NCI-H2029 treated with DMSO at 0.1 percent for 48 hours (cell line): ENCODE results near the gene STAMBPL1.
"Not testable (repeated sequence)": the region's sequence is repeated elsewhere in the genome, so short reads cannot be mapped to it uniquely, and the experiment has no call there.

Source experiments
- DNase-seq: peaks from one replicate; lab custom pipeline; 2025; lab: John Stamatoyannopoulos, UW

STAMBPL1 gene

DNA sequence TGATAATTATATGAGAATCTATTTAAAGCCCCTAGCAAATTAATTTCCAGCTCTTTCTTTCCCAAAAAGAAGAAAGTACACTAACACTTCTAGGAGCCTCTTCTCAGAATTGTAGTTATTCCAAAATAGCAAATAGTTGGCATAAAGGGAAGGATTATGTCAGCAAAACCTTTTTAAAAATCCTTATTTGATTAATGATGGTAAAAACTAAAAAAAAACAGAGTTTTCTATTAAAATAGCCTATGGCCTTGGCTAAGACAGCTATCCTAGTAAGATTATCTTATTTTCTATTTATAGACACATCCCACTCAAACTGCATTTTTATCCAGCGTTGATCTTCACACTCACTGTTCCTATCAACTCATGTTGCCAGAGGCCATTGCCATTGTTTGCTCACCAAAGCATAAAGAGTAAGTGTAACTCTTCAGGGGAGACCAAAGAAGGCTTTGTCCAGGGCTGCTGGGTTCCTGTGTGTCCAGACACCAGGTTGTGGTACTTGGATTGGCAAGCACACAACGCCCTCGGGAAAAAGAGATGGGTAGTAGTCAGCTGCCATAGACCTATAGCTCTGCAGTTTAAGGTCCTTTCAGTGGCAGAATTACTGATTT is 41.0 kb downstream of the STAMBPL1 start:
- no peak for DNase-seq

DNA sequence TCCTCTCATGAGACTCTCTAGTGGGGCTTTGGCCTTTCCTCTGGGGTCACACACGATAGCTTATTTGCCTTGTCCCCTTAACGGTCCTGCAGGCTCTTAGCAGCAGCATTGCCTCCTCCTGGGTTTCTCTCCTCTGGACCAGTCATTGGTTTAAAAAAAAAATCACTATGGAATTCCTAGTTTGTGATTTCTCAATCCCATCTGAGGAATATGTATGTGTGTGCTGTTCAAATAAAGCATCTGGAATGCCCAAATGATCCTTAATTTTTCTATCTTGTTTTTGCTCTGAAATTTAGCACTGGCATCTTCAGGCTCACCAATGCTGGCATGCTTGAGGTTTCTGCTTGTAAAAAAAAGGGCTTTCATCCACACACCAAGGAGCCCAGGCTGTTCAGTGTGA is 42.0 kb downstream of the STAMBPL1 start:
- no peak for DNase-seq

DNA sequence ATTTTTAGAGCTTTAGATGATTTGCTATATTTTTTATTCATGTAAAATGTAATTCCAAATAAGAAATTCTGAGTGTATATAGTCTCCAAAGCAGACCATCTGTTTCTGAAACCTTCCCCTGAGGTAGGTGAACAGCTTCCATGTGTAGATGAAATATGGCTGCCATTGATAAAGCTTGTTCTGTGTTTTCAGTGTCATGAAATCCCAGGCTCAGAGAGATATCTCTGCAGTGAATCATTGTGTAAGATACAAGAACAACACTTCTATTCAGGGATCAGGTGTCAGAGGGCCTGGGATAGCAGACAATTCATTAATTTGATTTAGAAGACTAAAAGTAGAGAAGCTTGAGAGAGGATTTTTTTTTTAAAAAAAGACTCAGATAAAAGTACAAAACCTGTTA is 43.5 kb downstream of the STAMBPL1 start:
- no peak for DNase-seq

DNA sequence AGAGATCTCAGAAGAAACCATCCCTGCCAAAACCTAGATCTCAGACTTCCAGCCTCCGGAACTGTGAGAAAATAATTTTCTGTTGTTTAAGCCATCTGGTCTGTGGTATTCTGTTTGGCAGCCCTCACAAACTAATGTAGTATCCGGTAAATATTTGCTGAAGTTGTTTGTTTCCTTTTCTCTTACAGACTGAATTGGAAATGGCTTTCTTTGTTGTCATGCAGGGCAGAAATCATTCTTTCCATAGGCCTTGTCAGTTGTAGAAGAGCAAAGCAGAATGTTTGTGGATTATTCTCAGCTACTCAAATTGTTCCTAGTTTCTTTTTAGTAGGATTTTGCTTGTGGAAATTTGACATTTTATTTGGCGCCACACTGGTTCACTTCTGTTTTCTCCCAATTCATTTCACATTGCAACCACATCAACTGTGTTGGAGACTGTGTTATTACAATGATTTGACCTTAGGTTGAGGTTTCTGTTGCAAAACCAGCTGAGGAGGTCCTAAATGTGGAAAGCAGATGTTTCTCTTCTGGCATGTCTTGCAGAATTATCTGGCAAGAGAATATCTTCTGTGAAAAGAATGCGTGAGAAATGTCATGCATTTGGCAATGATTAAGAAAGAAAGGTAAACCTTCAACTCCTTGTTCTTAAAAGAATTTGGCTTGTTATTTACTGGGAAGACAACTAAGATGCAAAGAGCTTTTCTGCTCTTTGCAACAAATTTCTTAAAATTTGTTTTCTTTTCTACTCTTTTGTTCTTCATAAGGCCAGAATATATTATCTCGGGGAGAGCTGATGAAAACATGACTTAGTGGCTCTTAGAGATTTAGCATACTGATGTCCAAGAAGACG is 46.7 kb downstream of the STAMBPL1 start:
- DNase-seq, result peak; percentile 5

DNA sequence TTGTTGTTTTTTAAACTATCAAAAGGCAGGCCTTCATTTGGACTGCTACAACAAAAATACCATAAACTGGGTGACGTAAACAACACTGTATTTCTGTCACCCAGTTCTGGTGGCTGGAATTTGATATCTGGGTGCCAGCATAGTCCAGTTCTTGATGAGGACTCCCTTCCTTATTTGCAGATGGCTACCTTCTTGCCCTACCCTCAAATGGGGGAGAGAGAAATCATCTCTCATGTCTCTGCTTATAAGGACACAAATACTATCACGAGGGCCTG is 47.3 kb downstream of the STAMBPL1 start:
- no peak for DNase-seq

DNA sequence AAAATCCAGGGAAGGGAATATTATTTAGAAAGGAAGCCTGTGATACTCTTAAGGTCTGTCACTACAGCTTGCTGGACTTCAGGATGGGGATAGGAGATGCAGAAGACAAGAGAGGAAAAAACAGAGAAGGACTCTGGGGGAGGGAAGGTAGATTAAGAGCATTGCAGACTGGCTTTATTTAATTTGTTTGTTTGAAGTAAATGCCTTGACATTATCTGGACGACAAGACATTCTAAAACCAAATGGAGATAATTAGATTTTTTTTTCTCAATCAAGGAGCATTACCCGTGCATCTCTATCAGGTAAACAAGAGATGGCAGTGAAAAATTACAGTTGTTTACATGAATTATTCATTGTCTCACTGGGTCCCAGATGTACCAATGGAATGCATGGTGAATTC is 48.2 kb downstream of the STAMBPL1 start:
- no peak for DNase-seq

DNA sequence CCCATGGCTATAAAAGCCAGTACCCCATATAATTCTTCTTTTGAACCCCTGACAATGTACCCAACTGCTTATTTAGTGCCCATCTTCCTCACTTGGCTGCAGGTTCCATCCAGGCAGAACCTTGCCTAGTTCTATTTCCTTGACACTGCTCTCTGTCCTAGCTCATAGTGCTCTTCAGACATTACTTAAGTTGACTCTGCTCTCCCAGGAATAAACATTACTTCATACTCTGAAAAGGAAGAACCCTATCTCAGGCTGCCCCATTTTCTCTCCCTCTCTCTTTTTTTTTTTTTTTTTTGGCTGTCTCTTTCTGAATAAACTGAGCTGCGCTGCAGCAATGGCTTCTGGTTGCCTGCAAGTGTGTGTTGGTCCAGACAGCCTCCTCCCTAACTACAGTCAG is 51.5 kb downstream of the STAMBPL1 start:
- no peak for DNase-seq

DNA sequence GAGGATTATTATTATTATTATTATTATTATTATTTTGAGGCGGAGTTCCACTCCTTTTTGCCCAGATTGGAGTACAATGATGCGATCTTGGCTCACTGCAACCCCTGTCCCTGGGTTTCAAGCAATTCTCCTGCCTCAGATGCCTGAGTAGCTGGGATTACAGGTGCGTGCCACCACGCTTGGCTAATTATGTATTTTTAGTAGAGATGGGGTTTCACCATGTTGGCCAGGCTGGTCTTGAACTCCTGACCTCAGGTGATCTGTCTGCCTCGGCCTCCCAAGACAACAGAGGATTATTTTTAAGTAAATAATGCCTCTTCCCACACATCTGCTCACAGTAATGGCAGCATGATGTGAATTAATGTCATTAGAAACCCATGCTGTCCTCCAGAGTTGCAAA is 52.0 kb downstream of the STAMBPL1 start:
- DNase-seq, result not testable (repeated sequence)

DNA sequence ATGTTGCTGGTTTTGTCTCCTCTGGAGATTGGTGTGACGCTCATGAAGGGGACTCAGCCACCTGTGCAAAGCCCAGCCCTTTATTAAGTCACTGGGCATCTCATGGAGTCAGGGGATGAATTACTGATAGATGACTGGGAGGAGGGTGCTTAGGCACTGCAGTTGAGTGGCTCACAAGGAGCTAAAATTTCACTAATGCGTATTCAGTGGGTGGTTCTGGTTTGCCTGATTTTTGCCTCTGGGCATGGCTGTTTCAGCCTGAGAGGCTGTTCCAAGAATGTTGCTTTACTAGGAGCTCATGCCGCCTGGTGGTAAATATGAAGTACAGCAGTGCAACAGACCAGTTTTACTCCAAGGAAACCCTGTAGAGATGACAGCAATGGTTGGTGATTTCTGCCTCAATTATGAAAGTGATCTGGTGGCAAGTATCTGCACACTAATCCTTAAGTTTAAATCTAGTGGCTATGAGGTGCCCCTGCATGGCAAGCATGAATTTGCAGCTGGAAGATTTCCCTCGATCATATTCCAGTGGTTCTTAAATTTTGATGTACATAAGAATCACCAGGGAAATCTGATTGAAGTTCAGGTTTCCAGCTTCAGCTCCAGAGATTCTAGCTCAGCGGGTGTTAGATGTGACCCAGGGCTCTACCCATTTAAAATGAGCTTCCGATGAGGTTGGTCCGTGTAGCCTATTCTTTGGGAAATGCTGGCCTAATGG is 52.7 kb downstream of the STAMBPL1 start:
- peak; percentile 58 for DNase-seq

DNA sequence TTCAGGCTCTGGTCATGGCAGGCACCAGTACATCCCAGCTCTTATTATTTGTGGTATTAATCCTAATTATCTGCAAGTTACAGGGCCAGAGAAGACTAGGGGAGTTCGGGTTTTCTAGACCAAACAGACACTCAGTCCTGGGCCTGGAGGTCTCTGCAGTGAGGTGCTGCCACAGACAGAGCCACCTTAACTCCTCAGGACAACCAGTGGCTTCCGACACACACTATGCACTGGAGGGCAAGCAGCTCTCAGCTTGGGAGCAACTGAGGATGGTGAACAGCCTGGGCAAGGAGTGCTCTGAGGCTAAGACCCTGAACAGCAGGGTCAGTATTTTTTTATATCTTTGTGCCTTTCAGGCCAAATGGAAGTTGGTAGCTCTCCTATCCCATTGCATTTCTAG is 53.5 kb downstream of the STAMBPL1 start:
- no peak for DNase-seq

DNA sequence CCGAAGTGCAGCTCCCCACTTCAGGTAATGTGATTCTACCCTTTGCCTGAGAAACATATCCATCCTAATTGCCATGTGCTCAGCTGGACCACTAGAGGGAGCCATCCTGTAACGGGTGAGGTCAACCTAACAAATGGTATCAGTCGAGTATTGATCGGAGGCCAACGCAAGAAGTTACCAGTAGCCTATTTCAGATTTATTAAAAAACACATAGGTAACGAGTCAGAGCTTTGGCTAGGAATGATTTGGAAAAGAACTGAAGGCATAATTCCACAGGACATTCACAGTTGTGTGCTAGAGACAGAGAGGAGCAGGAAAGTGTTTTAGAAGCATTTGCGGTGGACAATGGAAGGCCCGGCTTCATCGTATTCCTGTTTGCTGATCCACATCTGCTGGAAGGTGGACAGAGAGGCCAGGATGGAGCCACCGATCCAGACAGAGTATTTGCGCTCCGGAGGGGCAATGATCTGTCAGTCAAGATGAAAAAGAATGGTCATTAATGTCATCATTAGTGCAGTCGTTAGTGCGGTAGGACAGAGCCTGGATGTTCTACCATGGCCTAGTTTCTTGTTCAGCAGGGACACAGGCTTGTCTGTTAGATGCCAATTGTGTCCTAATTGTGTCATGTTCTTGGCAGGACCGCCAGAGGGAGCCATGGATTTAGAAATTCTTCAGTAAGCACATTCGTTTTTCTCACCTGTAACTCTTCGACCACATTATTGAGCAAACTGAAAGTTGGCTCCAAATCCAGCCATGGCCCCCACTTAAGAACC is 55.0 kb downstream of the STAMBPL1 start:
- peak; percentile 69 for DNase-seq

DNA sequence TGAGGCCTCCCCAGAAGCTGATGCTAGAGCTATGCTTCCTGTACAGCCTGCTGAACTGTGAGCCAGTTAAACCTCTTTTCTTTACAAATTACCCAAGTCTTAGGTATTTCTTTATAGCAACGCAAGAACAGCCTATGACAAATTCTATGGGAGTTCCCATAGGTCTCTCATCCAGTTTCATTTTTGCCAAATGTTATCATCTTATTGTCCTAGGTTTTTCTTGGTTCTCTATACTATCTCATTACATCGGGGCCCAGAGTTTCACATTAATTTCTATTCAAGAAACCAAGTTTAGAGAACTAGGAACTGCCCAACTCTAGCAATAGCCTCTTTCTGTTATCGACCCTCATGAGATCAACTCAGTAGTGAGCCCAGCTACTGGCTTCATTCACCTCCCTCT is 56.6 kb downstream of the STAMBPL1 start:
- DNase-seq, result no peak

DNA sequence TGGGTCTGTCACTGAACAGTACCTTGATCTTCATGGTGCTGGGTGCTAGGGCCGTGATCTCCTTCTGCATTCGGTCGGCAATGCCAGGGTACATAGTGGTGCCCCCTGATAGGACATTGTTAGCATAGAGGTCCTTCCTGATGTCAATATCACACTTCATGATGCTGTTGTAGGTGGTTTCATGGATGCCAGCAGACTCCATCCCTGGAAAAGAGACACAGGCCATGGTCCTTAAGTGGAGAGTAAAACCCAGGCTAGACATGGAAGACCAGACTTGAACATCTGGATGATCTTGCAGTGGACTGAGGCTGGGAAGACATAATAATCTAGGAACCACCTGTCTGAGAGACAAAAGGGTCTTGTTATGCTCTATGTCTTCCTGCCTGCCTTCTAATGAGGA is 58.0 kb downstream of the STAMBPL1 start:
- DNase-seq, result no peak

DNA sequence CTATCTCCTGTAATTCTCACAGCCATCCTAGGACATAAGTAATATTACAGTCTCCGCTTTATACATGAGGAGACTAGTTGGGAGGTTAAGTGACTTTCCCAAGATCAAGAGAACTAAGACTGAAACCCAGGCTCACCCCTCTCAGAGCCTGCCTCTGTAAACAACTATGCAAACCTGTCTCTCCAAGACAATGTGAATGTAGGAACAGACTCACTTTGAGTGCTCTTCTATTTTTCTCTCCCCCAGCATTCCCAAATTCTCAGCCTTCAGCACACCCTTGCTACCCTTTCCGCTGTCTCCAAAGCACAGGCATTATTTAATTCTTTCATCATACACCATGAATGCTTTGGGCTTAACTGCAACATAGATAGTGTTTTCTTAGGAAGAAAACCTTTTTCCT is 58.9 kb downstream of the STAMBPL1 start:
- no peak for DNase-seq

DNA sequence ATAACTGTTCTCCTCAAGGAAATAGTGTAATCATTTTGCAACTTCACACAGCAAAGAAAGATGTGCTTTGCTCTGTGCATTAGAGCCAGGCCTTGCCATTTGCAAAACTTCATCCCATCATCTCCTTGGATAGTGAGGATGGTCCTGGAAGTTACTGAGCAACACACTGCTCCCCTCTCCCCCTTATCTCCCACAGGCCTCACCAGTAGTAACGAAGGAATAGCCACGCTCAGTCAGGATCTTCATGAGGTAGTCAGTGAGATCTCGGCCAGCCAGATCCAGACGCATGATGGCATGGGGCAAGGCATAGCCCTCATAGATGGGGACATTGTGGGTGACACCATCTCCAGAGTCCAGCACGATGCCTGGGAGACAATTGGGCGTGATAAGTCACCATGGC is 61.0 kb downstream of the STAMBPL1 start:
- DNase-seq, result no peak

DNA sequence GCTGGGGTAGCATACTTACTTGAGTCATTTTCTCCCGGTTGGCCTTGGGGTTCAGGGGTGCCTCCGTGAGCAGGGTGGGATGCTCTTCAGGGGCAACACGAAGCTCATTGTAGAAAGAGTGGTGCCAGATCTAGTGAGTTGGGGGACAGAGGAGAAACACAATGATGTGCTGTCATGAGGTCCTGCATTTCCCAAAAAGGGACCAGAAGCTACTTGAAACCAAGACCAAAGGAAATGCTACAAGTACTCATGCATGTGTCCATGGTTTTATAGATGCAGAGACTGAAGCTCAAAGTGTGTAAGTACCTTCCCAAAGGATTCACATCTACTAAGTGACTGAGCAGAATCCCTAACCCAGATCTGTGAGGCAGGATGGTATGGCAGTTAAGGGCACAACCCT is 63.7 kb downstream of the STAMBPL1 start:
- DNase-seq, result no peak

DNA sequence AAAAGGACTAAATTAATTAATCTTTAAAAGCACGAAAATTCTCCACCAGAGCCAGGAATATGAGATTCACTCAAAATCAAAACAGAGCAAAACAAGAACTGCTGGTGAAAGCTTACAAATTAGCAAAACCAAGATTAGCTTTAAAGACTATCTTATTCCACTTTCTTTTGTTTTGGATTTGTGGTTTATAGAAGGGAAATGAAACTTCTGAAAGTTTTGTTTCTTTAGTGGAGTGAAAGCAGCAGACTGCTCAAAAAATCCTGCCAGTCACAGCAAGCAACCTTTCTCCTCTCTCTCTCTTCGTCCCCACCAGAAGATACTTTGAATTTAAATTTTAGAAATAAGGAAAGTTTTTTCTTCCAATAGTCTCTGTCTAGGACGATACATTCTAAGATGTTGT is 64.8 kb downstream of the STAMBPL1 start:
- no peak for DNase-seq

DNA sequence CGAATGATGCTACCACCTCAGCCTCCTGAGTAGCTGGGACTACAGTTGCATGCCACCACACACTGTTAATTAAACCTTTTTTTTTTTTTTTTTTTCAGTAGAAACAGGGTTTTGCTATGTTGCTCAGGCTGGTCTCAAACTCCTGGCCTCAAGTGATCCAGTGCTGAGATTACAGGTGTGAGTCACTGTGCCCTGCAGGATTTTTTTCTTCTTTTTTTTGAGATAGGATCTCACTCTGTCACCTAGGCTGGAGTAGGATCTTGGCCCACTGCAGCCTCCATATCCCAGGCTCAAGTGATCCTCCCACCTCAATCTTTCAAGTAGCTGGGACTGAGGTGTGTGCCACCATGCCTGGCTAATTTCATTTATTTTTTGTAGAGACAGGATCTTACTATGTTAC is 66.2 kb downstream of the STAMBPL1 start:
- DNase-seq, result no peak

DNA sequence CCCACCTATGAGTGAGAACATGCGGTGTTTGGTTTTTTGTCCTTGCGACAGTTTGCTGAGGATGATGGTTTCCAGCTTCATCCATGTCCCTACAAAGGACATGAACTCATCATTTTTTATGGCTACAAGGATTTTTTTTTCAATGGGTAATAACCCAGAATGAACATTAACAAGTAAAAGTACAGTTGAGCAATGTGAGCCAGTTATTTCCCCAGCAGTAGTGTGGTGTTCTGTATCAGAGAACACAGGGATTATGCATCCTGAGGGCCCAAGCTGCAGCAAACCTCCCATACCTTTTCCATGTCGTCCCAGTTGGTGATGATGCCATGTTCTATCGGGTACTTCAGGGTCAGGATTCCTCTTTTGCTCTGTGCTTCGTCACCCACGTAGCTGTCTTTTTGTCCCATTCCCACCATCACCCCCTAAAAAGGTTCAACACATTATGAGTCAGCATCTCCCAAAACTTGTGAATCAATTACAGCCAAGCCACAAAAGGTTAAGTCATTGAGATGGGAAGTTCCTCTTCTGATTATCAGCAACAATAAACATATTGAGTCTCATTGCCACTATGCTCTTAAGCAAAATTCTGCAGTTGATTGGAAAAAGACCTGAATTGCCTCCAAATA is 67.0 kb downstream of the STAMBPL1 start:
- no peak for DNase-seq

DNA sequence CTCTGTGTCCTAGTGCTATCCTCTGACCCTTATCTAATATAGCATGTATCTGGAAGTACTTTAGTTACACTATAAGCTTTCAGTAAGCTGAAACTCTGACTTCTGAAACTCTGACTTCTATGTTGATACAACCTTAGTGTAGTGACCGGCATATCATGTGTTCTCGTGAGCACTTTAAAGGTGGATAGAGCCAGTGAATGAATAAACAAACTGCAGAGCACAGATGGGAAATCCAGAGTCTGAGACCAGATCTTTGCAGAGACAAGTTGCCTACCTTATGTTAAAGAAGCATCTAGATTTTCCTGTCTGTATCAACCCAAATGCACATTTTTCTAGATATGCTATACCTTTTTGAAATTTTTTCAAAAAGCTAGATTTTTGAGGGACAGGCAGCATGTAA is 69.0 kb downstream of the STAMBPL1 start:
- DNase-seq, result no peak

DNA sequence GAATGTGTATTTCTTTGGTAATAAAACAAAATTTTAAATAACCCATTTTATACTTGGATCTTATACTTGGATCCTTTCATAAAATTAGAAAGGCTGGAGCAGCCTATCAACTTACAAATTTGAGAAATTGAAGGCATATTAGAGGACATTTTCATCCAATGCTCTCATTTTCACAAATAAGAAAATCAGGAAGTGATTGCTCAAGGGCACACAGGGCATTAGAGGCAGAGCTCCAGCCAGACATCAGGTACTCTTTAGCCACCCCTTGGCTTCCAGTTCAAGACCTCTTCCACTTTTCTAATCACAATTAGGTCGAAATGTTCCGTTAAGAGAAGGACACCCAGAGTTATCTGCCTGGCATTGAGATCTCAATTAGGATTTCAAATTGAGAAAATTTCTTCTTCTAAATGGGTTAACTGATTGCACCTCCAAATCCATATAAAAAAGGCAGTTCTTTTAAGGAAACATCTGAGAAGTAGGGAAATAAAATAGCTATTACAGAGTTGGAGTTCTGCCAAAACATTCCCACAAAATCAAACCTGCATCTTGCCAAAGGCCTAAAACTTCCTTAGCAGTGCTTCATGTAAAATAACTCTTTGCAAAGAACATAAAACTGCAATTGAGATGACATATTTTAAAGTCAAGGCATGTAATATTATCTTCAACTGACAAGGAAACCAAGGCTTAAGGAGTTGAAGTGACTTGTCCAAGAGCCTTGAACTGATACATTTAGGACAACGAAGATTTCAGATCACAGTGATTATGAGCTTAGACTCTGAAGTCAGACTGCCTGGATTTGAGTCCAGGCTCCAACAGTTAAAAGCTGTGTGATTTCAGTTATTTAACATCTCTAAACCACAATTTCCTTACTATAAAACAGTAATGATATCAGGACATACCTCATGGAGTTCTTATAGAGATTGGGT is 70.1 kb downstream of the STAMBPL1 start:
- DNase-seq, result no peak
